Right lobe of liver (tissue), 6 donors: Measurements from ENCODE around the gene SH3PXD2A. TPM values are rescaled to one million over a fixed set of nuclear protein-coding genes. Genes with fewer than 3 reads are reported as not detected.
A peak's percentile ranks its signal among the peaks of the same experiment; 100 is the strongest.

ENCODE experiments used
- ATAC-seq, 4 donors: fragments of 200-7000 bp; cut with Tn5 transposase; one replicate each; pipeline ENCODE4 v1.9.1; 2020; ENCODE audit warnings: mild to moderate bottlenecking in 4 of 4, moderate library complexity in 4 of 4
- DNase-seq, 3 donors: peaks; one replicate each; pipeline ENCODE4 v3.0.0-alpha.2; 2020
- H3K27ac ChIP-seq, 3 donors: fragments of 200-600 bp; one replicate each; pipeline ENCODE4 v1.8.0; 2022
- H3K27me3 ChIP-seq, 2 donors: fragments of 200-600 bp; one replicate each; pipeline ENCODE4 v1.8.0; 2022
- H3K36me3 ChIP-seq, 4 donors: fragments of 200-600 bp; sonication (generic) in 1 of 4; one replicate each; pipeline versions ENCODE4 v1.5.1 to v1.8.0; 2017 to 2022; ENCODE audit warnings: control low read depth in 1 of 4
- H3K4me1 ChIP-seq, 4 donors: fragments of 200-600 bp; sonication (generic) in 1 of 4; one replicate each; pipeline versions ENCODE4 v1.5.1 to v1.8.0; 2017 to 2022; ENCODE audit warnings: control low read depth in 1 of 4
- H3K4me3 ChIP-seq, 3 donors: fragments of 200-600 bp; one replicate each; pipeline ENCODE4 v1.8.0; 2022
- H3K9me3 ChIP-seq, 4 donors: fragments of 200-600 bp; sonication (generic) in 1 of 4; one replicate each; pipeline versions ENCODE4 v1.5.1 to v1.8.0; 2017 to 2022; ENCODE audit warnings: control low read depth in 1 of 4
- CTCF ChIP-seq, 4 donors: fragments of 200-600 bp in 3 of 4; fragments of 450-650 bp in 1 of 4; IDR thresholded peaks; one replicate each; pipeline versions ENCODE4 v1.5.1 to v1.8.0; 2016 to 2022; ENCODE audit warnings: antibody characterized with exemption in 4 of 4, mild to moderate bottlenecking in 2 of 4
- POLR2A ChIP-seq: fragments of 450-650 bp; IDR thresholded peaks from one replicate; pipeline ENCODE4 v1.6.1; 2017; ENCODE audit warnings: antibody characterized with exemption, mild to moderate bottlenecking
- WGBS: methylation state at CpG from one replicate; pipeline ENCODE4 v1.1.6; 2018; ENCODE audit warnings: low coverage, low lambda C conversion rate; ENCODE audit not compliant: insufficient coverage; ENCODE audit errors: missing lambda C conversion rate; 5-methylcytosine and 5-hydroxymethylcytosine counted together
- intact Hi-C, 2 donors: fragments of 100-400 bp; cut with DNase I; formaldehyde crosslinking; loops; one replicate each; pipeline versions ENCODE4 v1.11.2 to v1.14.1; 2022
- total RNA-seq, 6 experiments: library from RNA; depleted of rRNA in 2 of 6; stranded (reverse); fragments of >200 nt in 2 of 6; fragmentation: NEBNext Ultra II Directional in 3 of 6; extraction: Animal tissue kit (Norgen Biotek cat#: 25700) in 3 of 6; gene quantifications; one replicate each; pipeline versions ENCODE4 v1.1.0 to v1.2.4, GENCODE V29; 2016 to 2023
- donor health status: DM: no; HTN: yes; CAD: no.
- donor health status: DM: no; HTN: no; CAD: no.
- donor health status: DM: no; HTN: no; CAD: no.
- donor health status: DM: no; HTN: yes; CAD: no.
- donor health status: DM: no; HTN: yes; CAD: no.

Gene SH3PXD2A
- total RNA-seq, 6 experiments from 2014 or later = 3.0 to 38.3 (median 10.0) TPM

- Histone ChIP-seq H3K27ac (peak overlapping the region in 1 of 3 donors; percentile 43), H3K9me3 (no peaks in the 10 kb centered on the region), H3K4me1 (peaks cover 0 to 5% (median 0%) of the 10 kb centered on the region in 4 donors), H3K36me3 (peaks cover 0 to 40% (median 6%) of the 10 kb centered on the region in 4 donors), H3K4me3 (no peak overlapping the region), H3K27me3 (no peaks in the 10 kb centered on the region)
- no peak for DNase-seq
- intact Hi-C loops = no loop called here
- no peak for TF ChIP-seq POLR2A
- TF ChIP-seq CTCF (IDR thresholded peaks at IDR 0.05) = no peak
- WGBS = 83% methylated on average over 4 of the region's 5 CpGs
- no peak for ATAC-seq
Measured at GRCh38 chr10:103896225-103896624, 40.8 kb upstream of the SH3PXD2A start.

GRCh38 chr10:103895411-103896186 lies 40.2 kb upstream of the SH3PXD2A start:
- TF ChIP-seq POLR2A (no peak), CTCF (IDR thresholded peaks at IDR 0.05) (no peak)
- no peak overlapping the region for H3K4me3 ChIP-seq
- peaks cover 0 to 43% (median 6%) of the 10 kb centered on the region in 4 donors for H3K36me3 ChIP-seq
- peaks cover 0 to 5% (median 0%) of the 10 kb centered on the region in 4 donors for H3K4me1 ChIP-seq
- intact Hi-C loops = no loop called here
- H3K27me3 ChIP-seq = no peaks in the 10 kb centered on the region
- ATAC-seq (peak in 1 of 4 donors; percentile 20), DNase-seq (no peak)
- no peaks in the 10 kb centered on the region for H3K9me3 ChIP-seq
- peak overlapping the region in 2 of 3 donors; percentile 29 to 43 for H3K27ac ChIP-seq
- 71% methylated on average over 9 of the region's 9 CpGs for WGBS

- peaks cover 0 to 14% (median 0%) of the 10 kb centered on the region in 4 donors for H3K4me1 ChIP-seq
- no peak overlapping the region for H3K4me3 ChIP-seq
- DNase-seq (no peak), ATAC-seq (peak; percentile 52 to 71 (median 56))
- peak overlapping the region in 1 of 3 donors; percentile 29 for H3K27ac ChIP-seq
- no peaks in the 10 kb centered on the region for H3K9me3 ChIP-seq
- intact Hi-C loops = no loop called here
- H3K27me3 ChIP-seq = no peaks in the 10 kb centered on the region
- WGBS = 27% methylated on average over 4 of the region's 4 CpGs
- TF ChIP-seq POLR2A = no peak
- TF ChIP-seq CTCF (IDR thresholded peaks at IDR 0.05) = no peak
- H3K36me3 ChIP-seq = peaks cover 0 to 42% (median 4%) of the 10 kb centered on the region in 4 donors
Measured at GRCh38 chr10:103894441-103894864, 39.1 kb upstream of the SH3PXD2A start.

GRCh38 chr10:103893817-103894216 lies 38.4 kb upstream of the SH3PXD2A start:
- no peaks in the 10 kb centered on the region for H3K27me3 ChIP-seq
- DNase-seq (no peak), ATAC-seq (no peak)
- H3K36me3 ChIP-seq = peaks cover 0 to 36% (median 2%) of the 10 kb centered on the region in 4 donors
- WGBS = 53% methylated on average over 2 of the region's 2 CpGs
- intact Hi-C loops = no loop called here
- H3K9me3 ChIP-seq = no peaks in the 10 kb centered on the region
- H3K4me1 ChIP-seq = peaks cover 0 to 20% (median 0%) of the 10 kb centered on the region in 4 donors
- H3K4me3 ChIP-seq = no peak overlapping the region
- H3K27ac ChIP-seq = peak overlapping the region in 1 of 3 donors; percentile 29
- TF ChIP-seq CTCF (IDR thresholded peaks at IDR 0.05) (no peak), POLR2A (no peak)
